GM18873 (cell line): ENCODE measurements around the gene TAS2R3.

Experiments used
- ATAC-seq: cut with Tn5 transposase; IDR thresholded peaks from one replicate; pipeline ENCODE4 v1.9.1; 2021; ENCODE audit warnings: mild to moderate bottlenecking, moderate library complexity, moderate number of reproducible peaks; ENCODE audit not compliant: unreplicated experiment, low FRiP score

Gene TAS2R3

DNA sequence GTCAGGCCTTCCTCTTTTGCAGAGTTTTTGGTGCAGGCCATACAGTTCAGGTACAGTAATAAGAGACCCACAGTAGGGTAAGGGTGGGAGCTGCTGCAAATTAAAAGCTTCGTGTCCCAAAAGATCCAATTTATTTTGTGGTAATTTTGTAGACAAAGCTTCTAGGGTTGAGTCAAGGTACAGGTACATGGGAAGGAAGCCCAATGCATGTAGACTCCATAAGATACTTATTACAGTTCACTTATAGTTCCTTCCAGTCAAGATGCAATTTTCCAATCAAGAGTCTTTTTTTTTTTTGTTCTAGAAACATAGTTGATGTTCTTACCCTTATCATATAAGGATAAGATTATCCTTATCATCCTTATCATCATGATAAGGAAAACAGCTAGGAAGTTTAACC lies 12.5 kb downstream of the TAS2R3 start, which contains the start of gene TAS2R4:
TAS2R4 (plus strand) TSS at position 301 of the 400 bp plus-strand sequence. CDS start 1,815 bp downstream, outside the sequence.
- ATAC-seq: no peak

DNA sequence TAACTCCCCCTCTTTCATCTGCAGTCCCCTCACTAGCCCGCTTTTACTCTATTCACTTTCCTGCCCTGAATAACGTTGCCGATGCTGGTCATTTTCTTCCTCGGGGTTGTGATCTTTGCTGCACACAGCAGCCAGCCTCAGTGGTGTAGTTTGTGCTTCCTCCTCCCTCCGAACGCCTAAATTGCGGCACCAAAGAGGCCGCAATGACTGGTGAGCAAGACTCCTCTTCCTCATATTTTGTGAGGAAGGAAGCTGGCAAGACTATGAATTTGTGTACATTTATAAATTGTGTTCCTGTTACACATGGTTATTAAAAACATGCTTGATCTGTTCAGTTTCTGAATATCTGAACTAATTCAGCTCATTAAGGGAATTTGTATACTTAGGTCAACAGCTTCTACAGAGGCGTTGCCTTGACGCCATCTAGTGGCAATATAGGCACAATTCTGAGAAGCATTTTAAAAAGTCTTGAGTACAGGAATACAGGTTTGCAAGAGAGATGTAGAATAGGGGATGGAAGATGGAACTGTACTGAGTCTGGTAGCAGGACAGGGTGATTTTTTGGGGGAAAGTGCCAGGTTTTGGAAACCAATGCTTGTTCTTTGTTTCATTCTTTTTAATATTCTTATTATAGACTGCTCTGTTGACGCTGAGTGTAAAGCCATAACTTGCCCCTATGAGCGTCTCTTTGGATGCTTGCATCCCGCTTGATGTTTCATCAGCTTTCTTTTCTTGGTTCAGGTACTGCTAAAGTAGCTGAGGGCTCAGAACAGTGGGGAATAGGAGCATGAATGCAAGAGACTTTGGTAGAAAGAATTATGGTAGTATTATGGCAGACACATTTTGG lies 22.0 kb downstream of the TAS2R3 start:
- no peak for ATAC-seq

DNA sequence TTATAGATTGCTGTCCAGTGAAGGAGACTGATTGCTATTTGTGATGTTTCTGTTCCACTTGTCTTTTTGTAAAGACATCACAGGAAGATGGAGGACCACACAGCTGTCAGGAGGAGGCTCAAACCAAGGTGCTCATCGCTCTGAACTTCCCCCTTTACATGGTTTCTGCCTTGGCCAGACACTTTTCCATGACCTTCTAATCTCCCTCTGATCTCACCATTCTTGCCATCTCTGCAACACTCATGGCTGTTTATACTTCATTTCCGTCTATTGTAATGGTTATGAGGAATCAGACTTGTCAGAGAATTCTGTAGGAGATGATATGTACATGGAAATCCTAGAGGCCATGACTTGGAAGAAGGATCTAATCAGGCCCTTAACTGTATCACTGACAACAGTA lies 24.4 kb downstream of the TAS2R3 start:
- no peak for ATAC-seq

DNA sequence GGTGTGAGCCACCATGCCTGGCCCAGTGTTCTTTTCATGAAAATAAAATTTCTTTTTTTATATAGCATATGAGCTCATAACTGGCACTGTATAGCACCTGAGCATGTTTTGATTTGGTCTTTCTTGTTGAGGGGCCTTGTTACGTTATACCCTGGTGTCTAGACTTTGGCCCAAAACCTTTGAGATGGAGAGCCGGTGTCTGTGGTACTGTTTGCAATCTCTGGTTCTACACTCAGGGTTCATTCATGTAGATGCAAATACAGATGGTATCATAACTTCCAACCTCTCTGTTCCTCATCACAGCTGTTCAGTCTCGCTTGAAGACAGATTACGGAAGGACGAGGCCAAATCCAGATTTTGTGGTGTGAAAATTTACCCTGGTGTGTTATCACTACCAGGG lies 26.0 kb downstream of the TAS2R3 start, which contains the start of gene TAS2R5:
TAS2R5 (plus strand) TSS at position 301 of the 400 bp plus-strand sequence. CDS start 145 bp downstream, outside the sequence.
- ATAC-seq: no peak

DNA sequence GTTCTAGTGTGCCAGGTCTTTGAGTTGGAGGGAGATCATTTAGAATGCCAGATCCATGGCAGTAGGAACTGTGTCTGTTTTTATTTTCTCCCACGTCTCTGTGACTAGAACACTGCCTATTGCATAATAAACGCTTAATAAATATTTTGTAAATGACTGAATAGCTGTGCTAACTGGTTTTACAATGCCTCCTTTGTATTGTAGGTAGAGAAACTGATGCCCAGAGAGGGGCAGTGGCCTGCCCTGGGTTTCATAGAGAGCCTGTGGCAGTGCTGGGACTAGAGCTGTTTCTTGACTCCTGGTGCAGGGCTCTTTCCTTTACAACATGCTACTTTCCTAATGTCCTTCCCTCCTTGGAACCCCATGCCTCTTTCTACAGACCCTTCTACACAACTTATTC lies 28.6 kb downstream of the TAS2R3 start:
- ATAC-seq: no peak
